GM11168 (cell line): ENCODE data around the gene EIF2B4.
"Not testable (repeated sequence)": the region's sequence is repeated elsewhere in the genome, so short reads cannot be mapped to it uniquely, and the experiment has no call there.

Experiments
- in situ Hi-C: fragments of 300-500 bp; cut with MboI; formaldehyde crosslinking; loops from one replicate; pipeline ENCODE4 v1.12.0; 2022; ENCODE audit warnings: low sequenced_read_pairs; ENCODE audit not compliant: unreplicated experiment

The EIF2B4 gene

DNA sequence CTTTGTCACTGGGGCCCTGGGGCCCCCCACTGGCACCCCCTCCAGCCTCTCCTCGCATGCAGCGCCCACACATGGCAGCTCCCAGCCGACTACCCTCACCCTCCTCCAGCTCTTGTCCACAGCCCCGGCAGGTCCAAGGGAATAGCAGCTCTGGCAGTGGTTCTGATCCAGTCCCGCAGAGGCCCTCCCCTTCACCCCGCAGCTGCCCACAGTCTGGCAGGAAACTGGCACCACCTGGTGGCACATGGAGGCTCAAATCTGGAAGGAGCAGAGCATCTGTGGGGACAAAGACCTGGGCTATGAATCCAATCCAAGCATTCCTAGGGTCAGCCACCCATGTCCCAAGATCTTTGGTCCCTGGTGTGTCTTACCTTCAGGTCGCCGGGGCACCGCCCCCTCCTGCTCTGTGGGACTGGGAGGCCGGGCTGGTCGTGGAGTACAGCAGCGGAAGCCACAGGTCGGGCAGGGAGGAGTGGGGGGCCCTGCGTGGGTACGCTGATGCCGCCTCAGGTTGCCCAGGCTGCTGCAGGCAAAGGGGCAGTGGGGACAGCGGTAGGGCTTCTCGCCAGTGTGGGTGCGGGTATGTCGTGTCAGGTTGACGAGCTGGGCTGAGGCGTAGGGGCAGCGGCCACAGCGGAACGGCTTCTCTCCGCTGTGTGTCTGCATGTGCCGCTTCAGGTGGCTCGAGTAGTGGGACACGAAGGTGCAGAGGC, 8.1 kb upstream of the EIF2B4 start:
- in situ Hi-C loops: no loop called here

DNA sequence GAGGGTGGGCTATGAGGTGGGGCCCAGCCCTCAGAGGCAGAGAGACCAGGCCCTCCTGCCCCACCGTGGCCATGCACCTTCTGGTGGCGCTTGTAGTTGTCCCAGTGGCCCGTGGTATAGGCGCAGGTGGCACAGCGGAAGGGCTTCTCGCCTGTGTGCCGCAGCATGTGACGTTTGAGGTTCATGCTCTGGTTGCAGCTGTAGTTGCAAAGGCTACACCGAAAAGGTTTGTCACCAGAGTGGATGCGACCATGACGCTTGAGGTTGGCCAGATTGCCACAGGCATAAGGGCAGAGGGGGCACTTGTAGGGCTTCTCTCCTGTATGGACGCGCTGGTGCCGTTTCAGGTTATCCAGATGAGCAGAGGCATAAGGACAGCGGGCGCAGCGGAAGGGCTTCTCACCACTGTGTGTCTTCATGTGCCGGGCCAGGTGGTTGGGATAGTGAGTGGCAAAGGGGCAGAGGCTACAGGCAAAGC, 7.5 kb upstream of the EIF2B4 start:
- in situ Hi-C loops: no loop called here

DNA sequence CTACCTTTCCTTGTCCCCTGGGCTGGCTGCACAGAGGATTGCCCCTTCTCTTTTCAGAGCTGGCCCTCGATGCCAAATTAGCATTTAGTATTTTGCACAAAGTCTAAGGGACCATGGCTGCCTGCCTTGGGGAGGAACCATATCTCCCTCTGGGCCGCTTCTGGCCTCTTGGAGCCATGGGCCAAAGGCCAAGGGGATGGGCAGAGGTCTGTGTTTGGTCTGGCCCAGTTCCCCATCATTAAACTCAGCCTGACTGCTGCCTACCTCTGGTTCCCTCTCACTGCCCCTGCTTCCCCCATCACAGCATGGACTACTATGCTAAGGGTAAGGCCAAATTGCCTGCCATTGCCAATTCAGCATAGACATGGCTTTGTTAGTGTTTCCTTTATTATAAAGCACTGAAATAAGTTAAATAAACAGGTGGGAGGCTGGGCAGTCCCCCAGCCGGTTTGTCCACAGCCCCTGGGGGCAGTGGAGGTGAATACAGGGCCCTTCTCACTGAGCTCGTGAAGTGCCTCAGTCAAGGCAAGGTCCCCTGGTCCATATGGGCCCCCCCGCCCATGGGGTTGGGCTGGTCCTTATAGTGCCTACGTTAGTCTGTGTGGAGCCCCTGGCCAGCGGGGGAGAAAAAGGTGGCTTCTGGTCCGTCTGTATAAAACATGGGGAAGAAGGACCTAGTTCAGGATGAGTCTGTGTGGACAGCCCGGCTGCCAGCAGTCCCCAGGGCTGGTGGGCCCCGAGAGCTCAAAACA, 6.9 kb upstream of the EIF2B4 start:
- in situ Hi-C loops: no loop called here

DNA sequence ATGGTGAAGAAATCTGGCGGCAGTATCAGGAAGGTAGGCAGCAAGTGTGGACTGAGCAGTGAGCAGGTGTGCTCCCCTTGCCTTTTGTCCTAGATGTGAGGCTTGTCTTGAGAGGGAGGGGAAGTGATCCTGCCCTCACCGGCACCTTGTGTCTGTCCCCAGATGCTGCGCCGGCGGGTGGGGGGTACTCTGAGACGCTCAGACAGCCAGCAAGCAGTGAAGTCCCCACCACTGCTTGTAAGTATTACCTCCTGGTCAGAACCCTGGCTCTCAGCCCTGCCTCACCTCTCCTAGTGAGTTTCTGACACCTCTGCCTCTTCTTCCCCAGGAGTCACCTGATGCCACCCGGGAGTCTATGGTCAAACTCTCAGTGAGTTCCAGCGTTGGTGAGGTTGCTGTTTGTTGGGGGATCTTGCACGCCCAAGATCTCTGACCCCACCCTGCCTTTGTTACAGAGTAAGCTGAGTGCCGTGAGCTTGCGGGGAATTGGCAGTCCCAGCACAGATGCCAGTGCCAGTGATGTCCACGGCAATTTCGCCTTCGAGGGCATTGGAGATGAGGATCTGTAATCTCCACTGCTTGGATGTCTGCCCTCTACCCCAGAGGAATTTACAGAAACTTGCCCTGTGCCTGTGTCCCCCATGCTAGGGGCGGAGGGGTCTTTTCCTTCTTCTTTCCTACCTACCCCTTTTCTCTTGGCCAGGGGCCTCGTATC, 6.2 kb upstream of the EIF2B4 start:
- in situ Hi-C loops: no loop called here

DNA sequence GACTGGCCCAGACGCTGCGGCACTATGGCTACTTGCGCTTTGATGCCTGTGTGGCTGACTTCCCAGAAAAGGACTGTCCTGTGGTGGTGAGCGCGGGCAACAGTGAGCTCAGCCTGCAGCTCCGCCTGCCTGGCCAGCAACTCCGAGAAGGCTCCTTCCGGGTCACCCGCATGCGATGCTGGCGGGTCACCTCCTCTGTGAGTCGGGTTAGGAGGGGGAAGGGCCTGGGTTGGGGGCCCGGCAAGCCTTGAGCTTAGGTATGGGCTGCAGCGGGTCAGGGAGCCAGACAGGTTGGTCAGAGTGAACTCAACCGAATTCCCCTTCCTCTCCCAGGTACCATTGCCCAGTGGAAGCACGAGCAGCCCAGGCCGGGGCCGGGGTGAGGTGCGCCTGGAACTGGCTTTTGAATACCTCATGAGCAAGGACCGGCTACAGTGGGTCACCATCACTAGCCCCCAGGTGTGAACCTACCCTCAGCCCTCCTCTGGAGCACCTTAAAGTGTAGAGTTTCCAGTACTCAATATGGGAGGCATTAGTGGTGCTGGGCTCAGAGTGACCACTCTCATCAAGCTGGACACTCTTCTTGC, 5.5 kb upstream of the EIF2B4 start:
- in situ Hi-C loops: no loop called here

DNA sequence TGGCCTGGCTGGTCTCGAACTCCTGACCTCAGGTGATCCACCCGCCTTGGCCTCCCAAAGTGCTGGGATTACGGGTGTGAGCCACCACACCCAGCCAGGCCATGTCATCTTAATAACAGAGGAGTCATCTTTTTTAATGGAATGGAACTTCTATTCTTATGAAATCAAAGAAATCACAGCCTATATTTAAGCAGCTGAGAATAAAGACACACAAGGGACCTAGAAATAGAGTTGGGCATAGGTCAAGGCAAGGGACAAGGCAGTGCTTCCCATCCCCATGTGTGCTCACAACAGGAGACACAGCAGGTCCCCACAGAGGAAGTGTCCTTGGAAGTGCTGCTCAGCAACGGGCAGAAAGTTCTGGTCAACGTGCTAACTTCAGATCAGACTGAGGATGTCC, 3.4 kb upstream of the EIF2B4 start:
- in situ Hi-C loops: no loop called here

DNA sequence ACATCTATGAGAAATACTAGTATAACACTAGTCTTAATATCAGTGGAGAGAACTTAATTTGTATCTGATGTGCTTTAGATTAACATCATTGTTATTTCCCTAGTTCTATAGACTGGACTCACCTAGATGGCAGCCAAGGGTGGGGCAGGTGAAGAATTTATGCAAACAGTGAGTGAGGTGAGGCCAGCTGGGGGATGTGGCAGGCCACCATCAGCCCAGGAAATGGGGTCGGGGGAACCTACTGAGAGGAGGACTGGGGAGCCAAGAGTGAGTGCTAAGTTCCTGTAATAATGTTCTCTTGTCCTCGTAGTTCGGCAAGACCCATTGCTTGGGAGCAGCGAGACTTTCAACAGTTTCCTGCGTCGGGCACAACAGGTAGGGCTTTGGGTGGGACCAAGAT, 2.8 kb upstream of the EIF2B4 start:
- in situ Hi-C loops: no loop called here

DNA sequence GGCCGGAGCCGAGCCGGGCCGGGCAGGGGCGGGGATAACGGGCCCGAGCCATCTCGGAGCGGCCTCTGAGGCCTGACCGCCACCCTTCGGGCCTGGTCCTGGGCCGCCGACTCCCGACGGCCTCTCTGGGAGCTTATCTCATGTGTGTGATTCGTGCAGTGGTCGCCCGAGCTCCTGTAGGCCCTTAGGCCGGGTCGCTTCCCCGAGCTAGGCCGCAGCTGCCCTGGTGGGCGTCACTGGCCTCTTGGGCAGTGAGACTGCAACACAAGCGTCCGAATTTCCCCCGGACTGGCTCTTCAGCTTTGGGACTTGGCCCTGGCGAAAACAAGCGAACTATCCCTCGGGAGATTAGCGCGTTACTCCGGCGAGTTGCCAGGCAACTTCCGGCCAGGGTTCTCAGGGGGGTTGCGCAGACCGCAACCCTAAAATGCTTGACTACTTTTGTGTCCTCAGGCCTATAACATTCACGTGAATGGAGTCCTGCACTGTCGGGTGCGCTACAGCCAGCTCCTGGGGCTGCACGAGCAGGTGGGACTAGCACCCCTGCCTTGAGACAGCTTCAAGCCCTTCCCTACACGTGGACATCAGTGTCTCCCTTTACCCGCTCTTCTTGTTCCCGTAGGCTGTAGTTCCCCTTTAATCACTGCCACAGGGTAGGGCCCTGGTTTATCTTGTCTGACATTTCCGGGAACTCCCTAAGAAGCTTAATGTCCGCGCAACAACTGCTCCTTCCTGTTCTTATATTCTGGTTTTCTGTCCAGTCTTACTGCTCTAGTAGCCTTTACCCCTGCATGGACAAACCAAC, 880 bp upstream of the EIF2B4 start:
- in situ Hi-C loops: no loop called here

DNA sequence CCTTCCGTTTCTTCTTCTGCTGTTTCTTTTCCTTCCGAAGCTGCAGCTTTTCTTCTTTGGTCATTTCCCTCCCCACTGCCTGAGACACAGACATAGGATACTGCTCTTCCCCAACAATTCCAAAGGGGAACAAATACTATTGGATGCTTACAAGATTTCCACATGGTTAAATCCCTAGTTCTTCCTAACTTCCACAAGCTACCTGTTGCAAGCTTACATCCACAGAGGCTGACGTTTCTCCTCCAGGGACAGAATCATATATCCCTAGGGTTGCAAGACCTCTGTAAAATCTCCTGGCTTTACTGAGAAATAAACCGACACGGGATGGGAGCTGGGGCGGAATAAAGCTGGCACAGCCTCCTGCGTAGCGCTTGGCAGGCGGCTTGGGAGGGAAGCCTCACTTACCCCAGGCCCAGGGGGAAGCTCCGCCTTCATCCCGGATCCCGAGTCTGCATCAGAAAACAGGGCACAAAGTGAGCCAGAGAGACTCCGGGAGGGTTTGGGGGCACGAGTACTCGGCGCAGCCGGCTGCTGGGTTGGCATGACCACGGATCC, 590 bp downstream of the EIF2B4 start:
- in situ Hi-C loops: no loop called here

DNA sequence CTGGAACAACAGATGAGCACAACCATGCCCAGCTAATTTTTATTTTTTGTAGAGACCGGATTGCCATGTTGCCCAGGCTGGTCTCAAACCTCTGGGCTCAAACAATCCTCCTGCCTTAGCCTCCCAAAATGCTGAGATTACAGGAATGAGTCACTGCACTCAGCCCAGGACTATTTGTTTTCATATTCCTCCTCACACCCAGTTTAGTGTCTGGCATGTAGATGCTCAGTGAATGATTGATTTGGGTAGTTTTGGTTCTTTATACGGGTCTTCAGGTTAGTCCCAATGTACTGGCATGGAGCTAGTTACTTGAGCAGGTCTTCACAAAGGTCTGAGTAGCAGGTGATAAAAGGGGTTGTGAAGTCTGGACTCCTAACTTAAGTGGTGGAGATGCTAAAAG, 6.2 kb downstream of the EIF2B4 start:
- in situ Hi-C loops: no loop called here

DNA sequence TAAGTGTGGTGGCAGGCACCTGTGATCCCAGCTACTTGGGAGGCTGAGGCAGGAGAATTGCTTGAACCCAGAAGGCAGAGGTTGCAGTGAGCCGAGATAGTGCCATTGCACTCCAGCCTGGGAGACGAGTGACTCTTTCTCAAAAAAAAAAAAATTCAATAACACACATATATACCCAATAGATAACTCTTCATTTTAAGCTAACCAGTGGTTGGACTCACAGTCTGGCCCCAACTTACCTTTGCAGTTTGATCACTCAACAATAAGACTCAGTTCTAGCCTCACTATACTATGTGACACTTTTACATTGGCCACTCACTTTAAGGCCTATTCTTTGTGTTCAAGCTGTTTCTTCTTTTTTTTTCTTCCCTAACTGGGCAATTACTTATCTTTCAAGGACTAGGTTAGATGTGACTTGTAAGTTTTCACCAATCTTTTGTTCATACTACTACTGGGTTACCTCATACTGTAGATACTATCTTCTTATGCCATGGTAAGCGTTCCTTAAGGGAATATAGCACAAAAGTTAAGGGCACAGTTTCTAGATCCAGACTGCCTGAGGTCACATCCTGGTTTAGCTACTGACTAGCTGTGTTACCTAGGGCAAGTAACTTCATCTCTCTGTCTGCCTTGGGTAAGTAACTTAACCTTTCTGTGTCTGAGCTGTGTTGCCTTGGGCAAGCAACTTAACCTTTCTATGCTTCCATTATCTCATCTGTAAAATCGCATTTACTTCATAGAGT, 7.3 kb downstream of the EIF2B4 start:
- in situ Hi-C loops: no loop called here

DNA sequence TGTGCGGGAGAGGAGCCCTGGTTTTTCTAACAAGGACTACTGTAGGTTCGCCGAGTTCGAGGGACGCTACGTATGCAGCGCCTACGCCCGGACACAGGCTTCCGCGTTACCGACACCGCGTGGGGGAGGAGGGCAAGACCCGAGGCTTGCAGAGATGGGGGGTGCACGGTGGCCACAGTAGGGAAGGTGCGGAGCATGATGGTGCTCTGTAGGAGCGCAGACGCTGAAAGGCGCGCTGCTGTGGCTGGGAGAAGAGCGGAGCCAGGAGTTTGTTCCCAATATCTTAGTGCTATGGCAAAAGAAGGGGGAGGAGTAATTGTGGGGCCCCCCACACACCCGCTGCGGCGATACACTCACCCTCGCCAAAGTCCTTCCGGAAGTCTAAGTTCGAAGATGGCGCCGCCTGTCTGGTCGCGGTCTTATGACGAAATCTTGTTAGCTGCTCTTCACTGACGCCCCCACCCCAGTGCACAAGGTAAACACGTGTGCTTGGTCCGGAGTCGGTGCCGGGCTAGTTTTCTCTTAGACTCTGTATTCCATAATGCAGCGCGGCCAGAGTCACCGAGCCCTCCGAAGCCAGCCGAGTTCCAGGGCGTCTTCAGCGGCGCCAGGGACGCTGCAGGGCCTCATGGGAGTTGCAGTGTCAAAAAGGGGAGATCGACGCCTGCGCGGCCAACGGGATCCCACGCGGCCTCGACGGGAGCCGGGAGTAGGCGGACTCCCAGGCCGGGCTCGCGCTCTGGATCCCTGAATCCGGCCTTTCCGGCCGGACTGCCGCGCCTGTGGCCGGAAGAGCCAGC, 13.6 kb downstream of the EIF2B4 start, which contains the start of gene GTF3C2:
Gene GTF3C2 (minus strand): TSS at position 383 of the 800 bp plus-strand sequence. CDS start 13,210 bp downstream, outside the sequence.
- in situ Hi-C loops: no loop called here

DNA sequence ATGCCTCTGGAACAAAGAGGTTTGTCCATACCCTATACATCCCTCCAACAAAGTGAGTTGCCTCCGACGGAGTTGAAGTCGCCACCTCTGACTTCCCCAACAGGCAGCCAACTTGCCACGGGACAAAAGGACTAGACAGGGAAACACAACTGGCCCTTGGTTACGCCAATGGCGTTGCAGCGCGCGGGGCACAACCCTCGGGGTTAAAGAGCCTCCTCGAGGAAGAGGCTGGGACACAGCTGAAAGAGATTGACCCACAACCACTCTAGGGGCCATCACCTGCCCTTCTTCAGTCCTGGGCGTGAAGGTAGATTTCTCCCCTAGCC, 14.1 kb downstream of the EIF2B4 start:
- in situ Hi-C loops: no loop called here

DNA sequence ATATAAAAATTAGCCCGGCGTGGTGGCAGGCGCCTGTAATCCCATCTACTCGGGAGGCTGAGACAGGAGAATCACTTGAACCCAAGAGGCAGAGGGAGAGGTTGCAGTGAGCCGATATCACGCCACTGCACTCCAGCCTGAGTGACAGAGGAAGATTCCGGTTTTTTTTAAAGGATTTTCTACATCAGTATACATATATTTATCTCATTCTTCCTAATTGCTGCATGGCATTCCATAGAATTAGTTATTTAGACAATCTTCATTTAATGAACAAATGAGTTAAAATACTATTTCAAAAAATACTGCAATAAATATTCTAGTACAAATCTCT, 15.6 kb downstream of the EIF2B4 start:
- in situ Hi-C loops: no loop called here

DNA sequence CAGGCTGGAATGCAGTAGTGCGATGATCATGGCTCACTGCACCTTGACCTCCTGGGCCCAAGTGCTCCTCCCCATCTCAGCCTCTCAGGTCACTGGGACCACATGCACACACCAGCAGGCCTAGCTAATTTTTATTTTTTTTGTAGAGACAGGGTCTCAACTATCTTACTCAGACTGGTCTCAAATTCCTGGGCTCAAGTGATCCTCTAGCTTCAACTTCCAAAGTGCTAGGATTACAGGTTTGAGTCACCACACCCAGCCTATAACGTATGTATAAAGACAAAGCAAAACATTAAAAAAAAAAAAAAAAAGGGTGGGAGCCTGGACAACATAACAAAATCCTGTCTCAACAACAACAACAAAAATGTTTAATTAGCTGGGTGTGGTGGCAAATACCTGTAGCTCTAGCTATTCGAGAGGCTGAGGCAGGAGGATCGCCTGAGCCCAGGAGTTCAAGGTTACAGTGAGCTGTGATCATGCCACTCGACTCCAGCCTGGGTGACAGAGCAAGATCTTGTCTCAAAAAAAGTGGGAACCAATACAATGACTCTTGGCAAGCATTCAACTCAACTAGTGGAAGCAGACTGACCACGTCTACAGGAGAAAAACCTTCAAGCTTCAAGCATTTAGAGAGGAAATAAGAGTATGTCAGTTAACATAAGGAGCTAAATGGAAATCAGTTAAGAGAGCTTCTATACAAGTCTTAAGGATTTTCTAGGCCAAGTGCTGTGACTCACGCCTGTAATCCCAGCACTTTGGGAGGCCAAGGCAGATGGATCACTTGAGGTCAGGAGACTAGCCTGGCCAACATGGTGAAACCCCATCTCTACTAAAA, 16.2 kb downstream of the EIF2B4 start:
- in situ Hi-C loops: no loop called here

DNA sequence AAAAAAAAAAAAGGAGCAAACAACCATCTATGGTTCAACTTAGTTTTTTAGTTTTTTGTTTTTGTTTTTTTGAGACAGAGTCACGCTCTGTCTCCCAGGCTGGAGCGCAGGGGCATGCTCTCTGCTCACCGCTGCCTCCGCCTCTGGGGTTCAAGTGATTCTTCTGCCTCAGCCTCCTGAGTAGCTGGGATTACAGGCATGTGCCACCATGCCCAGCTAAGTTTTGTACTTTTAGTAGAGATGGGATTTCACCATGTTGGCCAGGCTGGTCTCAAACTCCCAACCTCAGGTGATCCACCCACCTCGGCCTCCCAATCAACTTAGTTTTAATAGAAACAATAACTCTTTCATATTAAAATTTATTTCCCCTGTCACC, 16.8 kb downstream of the EIF2B4 start:
- in situ Hi-C loops: not testable (repeated sequence)

DNA sequence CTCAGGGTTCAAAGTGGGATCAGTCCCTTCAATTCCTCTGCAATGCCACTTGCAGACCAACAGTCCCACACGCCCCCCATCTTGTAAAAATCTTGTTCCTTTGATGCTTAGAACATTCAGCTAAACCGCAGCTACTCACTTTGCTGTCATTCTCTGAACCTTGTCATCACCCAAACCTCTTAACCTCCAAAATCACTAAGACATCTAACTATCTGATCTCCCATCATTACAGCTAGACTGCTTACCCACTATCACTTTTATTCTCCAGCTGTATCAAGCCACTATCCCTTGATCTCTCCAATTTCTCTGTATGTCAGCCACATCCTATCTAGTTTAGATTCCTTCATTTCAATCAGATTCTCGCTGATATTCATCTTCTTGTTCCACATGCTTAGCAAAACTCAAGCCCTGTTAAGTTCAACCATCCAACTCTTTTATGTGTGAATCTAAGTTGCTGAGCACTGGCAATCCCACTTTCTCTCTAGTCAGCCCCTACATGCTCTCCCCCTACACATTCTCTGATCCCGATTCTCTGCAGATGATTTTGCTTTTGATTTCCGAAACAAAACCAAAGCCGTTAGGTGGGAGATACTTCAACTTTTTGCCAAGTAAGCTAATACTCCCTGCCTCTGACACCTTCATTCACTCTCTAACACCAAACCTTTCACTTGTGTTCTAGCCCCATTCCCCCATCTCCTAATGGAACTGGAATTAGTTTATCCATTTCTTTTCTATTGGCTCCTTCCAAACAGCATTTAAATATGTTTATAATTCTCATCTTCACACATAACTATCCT, 18.1 kb downstream of the EIF2B4 start:
- in situ Hi-C loops: no loop called here
